Skeletal muscle tissue (tissue), 4 donors: Measurements from ENCODE around the gene DYRK2. TPM values are rescaled to one million over a fixed set of nuclear protein-coding genes. Genes with fewer than 3 reads are reported as not detected.
"Not testable (repeated sequence)": the region's sequence is repeated elsewhere in the genome, so short reads cannot be mapped to it uniquely, and the experiment has no call there.

ENCODE experiments used
- H3K27ac ChIP-seq: one replicate; pipeline ENCODE4 v1.7.0; 2013; ENCODE audit warnings: mild to moderate bottlenecking, low read depth, low read length, inconsistent platforms
- H3K27me3 ChIP-seq, 3 donors: one replicate each; pipeline ENCODE4 v1.7.0; 2013; ENCODE audit warnings: low read length in 3 of 3; ENCODE audit not compliant: control insufficient read depth in 3 of 3, insufficient read depth in 3 of 3
- H3K36me3 ChIP-seq, 3 donors: one replicate each; pipeline ENCODE4 v1.7.0; 2013; ENCODE audit warnings: low read length in 3 of 3; ENCODE audit not compliant: control insufficient read depth in 3 of 3, insufficient read depth in 3 of 3
- H3K4me1 ChIP-seq, 3 donors: one replicate each; pipeline ENCODE4 v1.7.0; 2013; ENCODE audit warnings: low read length in 3 of 3, mild to moderate bottlenecking in 3 of 3; ENCODE audit not compliant: control insufficient read depth in 3 of 3, insufficient read depth in 3 of 3
- H3K4me3 ChIP-seq, 3 donors: one replicate each; pipeline ENCODE4 v1.7.0; 2013; ENCODE audit warnings: low read length in 3 of 3
- H3K9ac ChIP-seq, 3 donors: one replicate each; pipeline ENCODE4 v1.7.0; 2013; ENCODE audit warnings: low read length in 3 of 3, mild to moderate bottlenecking in 3 of 3, moderate library complexity in 2 of 3, low read depth in 1 of 3
- H3K9me3 ChIP-seq, 3 donors: one replicate each; pipeline ENCODE4 v1.7.0; 2013; ENCODE audit warnings: low read length in 3 of 3; ENCODE audit not compliant: control insufficient read depth in 3 of 3
- total RNA-seq: library from RNA; depleted of rRNA; stranded (reverse); fragments of >200 nt; gene quantifications from one replicate; pipeline ENCODE4 v1.2.3, GENCODE V29; 2014
- donor health status: Osteomylitis.

The DYRK2 gene
- total RNA-seq, 1 donor from 2014 or later = 47.0 TPM

DNA sequence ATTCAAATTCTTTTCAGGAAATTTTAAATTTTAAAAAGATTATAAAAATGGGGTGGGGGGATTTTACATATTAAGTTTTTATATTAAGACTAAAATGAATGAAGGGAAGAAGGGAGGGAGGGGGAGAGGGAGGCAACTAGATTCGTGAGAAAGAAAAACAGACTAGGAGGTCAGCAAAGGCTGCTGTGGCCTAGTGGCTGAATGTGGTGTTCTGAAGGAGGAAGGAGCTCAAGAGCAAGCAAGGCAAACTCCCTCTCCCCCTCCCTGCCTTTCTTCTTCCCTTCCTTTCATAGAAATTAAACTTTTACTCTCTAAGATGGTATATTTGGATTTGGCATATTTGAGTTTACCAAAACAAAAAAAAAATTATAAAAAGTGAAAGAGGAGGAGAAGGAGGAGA, 18.1 kb downstream of the DYRK2 start:
- Histone ChIP-seq H3K9ac (no peak overlapping the region), H3K27ac (no peak overlapping the region), H3K27me3 (no peaks in the 10 kb centered on the region), H3K4me3 (no peak overlapping the region), H3K36me3 (no peaks in the 10 kb centered on the region), H3K4me1 (peaks cover 33 to 56% (median 45%) of the 10 kb centered on the region in 3 donors), H3K9me3 (no peaks in the 10 kb centered on the region)

DNA sequence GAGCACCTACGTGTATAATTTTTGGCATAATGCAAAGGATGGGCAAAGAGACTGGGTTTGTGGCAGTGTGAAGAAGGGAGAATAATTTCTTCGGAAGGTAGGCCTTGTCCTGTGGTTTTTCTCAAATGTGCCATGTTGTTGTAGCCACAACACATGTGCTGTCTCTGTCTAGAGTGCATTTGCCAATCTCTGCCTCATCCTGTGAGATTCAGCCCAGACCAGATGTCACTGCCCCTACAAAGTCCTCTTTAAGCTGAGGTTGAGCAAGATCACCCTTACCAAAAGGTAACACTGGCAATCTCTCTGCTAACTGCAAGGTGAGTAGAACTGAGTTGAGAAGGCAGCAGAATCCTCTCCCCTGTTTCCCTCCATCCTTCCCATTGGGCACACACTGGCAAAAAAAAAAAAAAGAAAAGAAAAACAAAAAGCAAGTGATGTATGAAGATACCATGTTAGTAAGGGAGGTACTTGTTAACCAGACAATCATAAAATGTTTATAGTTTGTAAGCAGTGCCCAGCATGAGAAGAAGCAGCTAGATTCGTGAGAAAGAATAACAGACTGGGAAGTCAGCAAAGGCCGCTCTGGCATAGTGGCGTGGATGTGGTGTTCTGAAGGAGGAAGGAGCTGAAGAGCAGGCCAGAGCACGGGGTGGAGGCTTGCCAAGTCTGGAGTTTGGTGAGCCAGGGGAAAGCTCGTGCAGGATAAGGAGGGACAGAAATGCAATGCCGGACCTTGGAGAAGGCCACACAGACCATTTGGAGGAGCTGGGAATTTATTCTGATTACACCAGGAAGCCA, 18.9 kb downstream of the DYRK2 start:
- H3K9me3 ChIP-seq = no peaks in the 10 kb centered on the region
- H3K36me3 ChIP-seq = no peaks in the 10 kb centered on the region
- peaks cover 28 to 51% (median 47%) of the 10 kb centered on the region in 3 donors for H3K4me1 ChIP-seq
- H3K4me3 ChIP-seq = no peak overlapping the region
- H3K27ac ChIP-seq = peak overlapping the region; percentile 2
- no peak overlapping the region for H3K9ac ChIP-seq
- H3K27me3 ChIP-seq = no peaks in the 10 kb centered on the region

DNA sequence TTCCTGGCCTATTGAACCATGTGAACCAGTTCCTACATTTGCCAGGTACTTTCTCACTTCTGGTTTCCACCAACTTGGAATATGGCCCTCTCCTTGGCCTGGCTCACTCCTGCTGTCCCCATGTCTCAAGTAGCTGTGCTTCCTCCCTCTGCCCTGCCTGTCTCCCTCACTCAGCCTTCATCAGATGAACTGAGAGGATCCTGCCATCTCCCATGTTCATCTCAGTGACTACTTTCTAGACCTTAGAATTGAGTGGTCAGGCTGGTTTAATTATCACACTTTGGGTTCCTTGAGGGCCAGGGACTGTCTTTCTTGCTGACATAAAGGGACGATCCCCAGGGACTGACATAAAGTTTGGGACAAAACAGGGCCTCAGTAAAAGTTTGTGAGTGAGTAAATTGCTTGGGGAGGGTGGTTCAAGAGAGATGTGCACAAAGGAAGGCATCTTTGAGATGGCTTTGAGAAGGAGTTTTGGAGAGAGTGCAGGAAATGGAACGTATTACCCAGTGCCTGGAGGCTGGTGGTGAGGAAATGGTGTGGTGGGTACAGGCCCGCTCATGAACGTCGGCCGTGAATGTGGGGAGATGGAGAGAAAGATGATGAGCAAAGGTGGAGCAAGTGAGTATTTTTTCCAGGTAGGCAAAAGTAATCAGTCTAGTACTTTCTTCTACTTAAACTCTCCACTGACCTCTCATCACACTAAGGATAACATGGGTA, 20.8 kb downstream of the DYRK2 start:
- Histone ChIP-seq H3K27me3 (no peaks in the 10 kb centered on the region), H3K9ac (no peak overlapping the region), H3K27ac (no peak overlapping the region), H3K36me3 (no peaks in the 10 kb centered on the region), H3K4me1 (peaks cover 15 to 34% (median 31%) of the 10 kb centered on the region in 3 donors), H3K9me3 (no peaks in the 10 kb centered on the region), H3K4me3 (no peak overlapping the region)

DNA sequence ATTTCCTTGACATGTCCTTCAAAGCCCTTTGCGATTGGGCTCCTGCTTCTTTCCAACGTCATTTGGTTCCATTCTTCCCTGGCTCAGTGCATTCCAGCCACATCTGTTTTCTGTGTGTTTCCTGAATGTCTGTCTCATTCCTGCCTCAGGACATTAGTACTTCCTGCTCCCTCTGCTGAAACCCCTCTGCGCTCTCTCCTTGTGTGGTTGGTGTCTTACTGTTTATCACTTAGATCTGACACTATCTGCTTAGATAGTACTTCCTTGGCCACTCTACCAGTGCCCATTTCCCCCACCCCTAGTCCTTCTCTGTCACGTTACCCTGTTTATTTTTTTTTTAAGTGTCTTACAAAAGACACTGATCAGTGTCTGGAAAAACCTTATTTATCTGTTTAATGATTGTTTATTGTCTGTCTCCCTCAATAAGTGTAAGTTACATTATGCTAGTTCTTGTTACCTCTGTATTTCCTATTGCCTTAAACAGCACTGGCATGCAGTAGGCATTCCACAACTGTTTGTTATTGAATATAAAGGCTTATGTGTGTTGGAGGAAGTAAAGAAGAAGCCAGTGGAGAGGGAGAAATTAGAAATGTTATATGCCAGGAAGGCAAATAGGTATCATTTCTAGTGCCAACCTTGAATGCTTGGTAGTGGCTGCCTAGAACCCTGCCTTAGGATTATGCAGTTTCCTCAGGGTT, 21.5 kb downstream of the DYRK2 start:
- Histone ChIP-seq H3K4me3 (no peak overlapping the region), H3K36me3 (no peaks in the 10 kb centered on the region), H3K4me1 (peaks cover 15 to 32% (median 31%) of the 10 kb centered on the region in 3 donors), H3K27me3 (no peaks in the 10 kb centered on the region), H3K27ac (no peak overlapping the region), H3K9me3 (no peaks in the 10 kb centered on the region), H3K9ac (no peak overlapping the region)

DNA sequence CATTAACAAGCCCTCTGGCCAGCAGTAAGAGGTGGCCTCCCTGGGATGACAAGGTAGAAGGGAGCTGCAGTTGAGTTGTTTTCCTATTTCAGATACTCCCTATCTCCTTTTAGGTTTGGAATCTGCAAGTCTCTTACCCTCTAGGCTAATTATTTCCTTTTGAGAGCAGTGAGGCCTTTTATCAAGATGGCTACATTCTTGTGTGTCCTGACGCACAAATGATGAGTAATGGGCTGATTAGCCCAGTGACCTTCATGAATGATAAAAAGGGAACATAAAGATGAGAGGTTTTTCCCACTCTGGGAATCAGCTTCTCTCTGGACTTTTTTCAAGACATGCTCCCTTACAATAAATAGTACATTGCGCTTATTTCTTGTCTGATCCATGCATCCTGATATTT, 22.9 kb downstream of the DYRK2 start:
- Histone ChIP-seq H3K27ac (no peak overlapping the region), H3K36me3 (no peaks in the 10 kb centered on the region), H3K9me3 (no peaks in the 10 kb centered on the region), H3K9ac (no peak overlapping the region), H3K4me3 (no peak overlapping the region), H3K4me1 (peaks cover 15 to 26% (median 23%) of the 10 kb centered on the region in 3 donors), H3K27me3 (no peaks in the 10 kb centered on the region)

DNA sequence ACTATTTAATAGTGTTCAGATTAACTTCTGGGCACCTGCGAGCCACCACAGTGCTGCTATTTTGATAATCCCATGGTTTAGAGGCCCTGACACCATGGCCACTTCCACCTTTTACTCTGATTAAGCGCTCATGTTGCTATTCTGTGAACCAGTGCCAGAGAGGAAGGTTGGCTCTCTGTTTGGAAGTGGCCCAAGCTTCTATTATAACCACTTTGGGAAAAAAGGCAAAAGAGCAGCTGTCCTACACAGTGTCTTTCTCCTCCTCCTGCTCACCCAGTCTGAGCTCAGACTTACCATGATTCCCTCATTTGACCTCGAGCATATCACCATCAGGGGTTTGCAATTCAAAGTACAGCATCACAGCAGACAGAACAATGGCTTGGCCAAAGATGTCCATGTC, 23.3 kb downstream of the DYRK2 start:
- H3K27me3 ChIP-seq = no peaks in the 10 kb centered on the region

DNA sequence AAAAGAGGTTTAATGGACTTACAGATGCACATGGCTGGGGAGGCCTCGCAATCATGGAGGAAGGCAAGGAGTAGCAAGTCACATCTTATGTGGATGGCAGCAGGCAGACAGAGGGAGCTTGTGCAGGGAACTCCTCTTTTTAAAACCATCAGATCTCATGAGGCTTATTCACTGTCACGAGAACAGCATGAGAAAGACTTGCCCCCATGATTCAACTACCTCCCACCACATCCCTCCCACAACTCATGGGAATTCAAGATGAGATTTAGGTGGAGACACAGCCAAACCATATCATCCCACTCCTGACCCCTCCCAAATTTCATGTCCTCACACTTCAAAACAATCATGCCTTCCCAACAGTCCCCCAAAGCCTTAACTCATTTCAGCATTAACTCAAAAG, 24.0 kb downstream of the DYRK2 start:
- peaks cover 10 to 19% (median 13%) of the 10 kb centered on the region in 3 donors for H3K4me1 ChIP-seq
- not testable (repeated sequence) for H3K9ac ChIP-seq, H3K27ac ChIP-seq, H3K27me3 ChIP-seq, H3K36me3 ChIP-seq, H3K4me3 ChIP-seq, H3K9me3 ChIP-seq

More for the DNA sequence above, 23.3 kb downstream of the DYRK2 start:
- Histone ChIP-seq H3K27ac (no peak overlapping the region), H3K36me3 (no peaks in the 10 kb centered on the region), H3K9me3 (no peaks in the 10 kb centered on the region), H3K9ac (no peak overlapping the region), H3K4me3 (no peak overlapping the region), H3K4me1 (peaks cover 15 to 25% (median 19%) of the 10 kb centered on the region in 3 donors)

DNA sequence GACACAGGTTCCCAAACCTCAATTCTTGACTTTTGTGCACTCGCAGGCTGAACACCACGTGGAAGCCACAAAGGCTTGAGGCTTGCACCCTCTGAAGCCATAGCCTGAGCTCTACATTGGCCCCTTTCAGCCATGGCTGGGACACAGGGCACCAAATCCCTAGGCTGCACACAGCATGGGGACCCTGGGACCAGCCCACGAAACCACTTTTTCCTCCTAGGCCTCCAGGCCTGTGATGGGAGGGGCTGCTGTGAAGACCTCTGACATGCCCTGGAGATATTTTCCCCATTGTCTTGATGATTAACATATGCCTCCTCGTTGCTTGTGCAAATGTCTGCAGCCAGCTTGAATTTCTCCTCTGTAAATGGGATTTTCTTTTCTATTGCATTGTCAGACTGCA, 25.0 kb downstream of the DYRK2 start:
- not testable (repeated sequence) for H3K27me3 ChIP-seq, H3K36me3 ChIP-seq, H3K4me3 ChIP-seq, H3K27ac ChIP-seq, H3K9me3 ChIP-seq, H3K9ac ChIP-seq
- H3K4me1 ChIP-seq = peaks cover 7 to 16% (median 7%) of the 10 kb centered on the region in 3 donors

DNA sequence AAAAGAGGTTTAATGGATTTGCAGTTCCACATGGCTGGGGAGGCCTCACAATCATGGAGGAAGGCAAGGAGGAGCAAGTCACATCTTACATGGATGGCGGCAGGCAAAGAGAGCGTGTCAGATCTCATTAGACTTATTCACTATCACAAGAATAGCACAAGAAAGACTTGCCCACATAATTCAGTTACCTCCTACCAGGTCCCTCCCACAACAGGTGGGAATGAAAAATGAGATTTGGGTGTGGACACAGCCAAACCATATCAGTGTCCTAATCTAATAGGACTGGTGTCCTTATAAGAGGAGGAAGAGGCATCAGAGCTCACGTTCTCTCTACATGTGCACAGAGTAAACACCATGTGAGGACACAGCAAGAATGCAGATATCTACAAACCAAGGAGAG, 25.9 kb downstream of the DYRK2 start:
- Histone ChIP-seq H3K4me3 (no peak overlapping the region), H3K27ac (peak overlapping the region; percentile 14), H3K4me1 (peaks cover 3 to 17% (median 4%) of the 10 kb centered on the region in 3 donors), H3K9me3 (no peaks in the 10 kb centered on the region), H3K36me3 (no peaks in the 10 kb centered on the region), H3K9ac (no peak overlapping the region), H3K27me3 (no peaks in the 10 kb centered on the region)

DNA sequence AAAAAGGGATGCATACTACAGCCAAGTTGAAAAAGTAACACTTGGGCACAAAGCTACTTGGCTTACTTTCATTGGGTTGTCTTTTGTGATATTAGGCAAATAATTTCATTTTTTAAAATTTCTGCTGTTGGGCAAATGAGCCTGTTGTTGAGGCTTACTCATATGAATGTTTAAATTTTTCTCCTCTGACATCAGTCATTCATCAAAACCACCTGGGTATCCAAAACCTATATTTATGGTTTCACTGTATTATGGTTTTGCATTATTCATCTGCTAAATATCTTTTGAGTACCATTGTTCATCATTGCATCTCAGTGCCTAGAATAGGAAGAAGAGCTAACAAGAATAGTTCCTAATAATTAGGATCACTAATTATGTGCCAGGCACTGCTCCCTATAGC, 28.1 kb downstream of the DYRK2 start:
- H3K9me3 ChIP-seq = no peaks in the 10 kb centered on the region
- no peak overlapping the region for H3K9ac ChIP-seq
- no peak overlapping the region for H3K27ac ChIP-seq
- no peak overlapping the region for H3K4me3 ChIP-seq
- H3K27me3 ChIP-seq = no peaks in the 10 kb centered on the region
- H3K4me1 ChIP-seq = peaks cover 8 to 11% (median 10%) of the 10 kb centered on the region in 3 donors
- H3K36me3 ChIP-seq = no peaks in the 10 kb centered on the region
